ENCODE results near the gene CLCN5.

Gene CLCN5

GRCh38 chrX:49896951-49897350 lies 25.4 kb upstream of the CLCN5 start:
- H3K36me3 ChIP-seq (ENCODE audit: control insufficient read depth, insufficient read depth, low read length), result no peaks in the 10 kb centered on the region
- no peak overlapping the region for H3K4me3 ChIP-seq (ENCODE audit: low read depth, low read length)
- peaks cover 23% of the 10 kb centered on the region for H3K9me3 ChIP-seq (ENCODE audit: control insufficient read depth, insufficient read depth, low read length)
- no peak overlapping the region for H3K27ac ChIP-seq (ENCODE audit: low read depth, low read length)
- peaks cover 10% of the 10 kb centered on the region for H3K27me3 ChIP-seq (ENCODE audit: control insufficient read depth, insufficient read depth, low read length)
- no peak overlapping the region for H3K9ac ChIP-seq (ENCODE audit: low read depth, low read length)
- H3K4me1 ChIP-seq (ENCODE audit: control insufficient read depth, insufficient read depth, low read length), result peaks cover 4% of the 10 kb centered on the region; the same call in 1 of the 2 replicates

DNA sequence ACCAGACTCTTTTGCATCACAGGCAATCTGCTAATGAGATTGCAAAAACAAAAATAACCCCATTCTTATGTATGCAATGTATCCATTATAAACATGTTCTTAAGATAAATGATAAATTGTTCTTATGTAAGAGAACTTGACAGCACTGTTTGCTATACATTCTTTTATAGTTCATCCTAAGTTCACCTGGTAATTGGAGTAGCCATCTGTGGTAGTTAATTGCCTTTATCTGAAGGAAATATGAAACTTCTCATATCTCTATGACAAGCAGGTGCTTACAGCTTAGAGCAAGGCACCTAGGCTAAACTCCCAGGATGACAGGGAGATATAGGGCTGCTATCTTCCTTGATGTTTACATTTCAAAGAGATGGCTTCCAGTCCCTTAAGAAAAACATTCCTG lies 21.3 kb upstream of the CLCN5 start:
- Histone ChIP-seq H3K27me3 (ENCODE audit: control insufficient read depth, insufficient read depth, low read length) (peaks cover 10% of the 10 kb centered on the region), H3K36me3 (ENCODE audit: control insufficient read depth, insufficient read depth, low read length) (no peaks in the 10 kb centered on the region), H3K9me3 (ENCODE audit: control insufficient read depth, insufficient read depth, low read length) (peaks cover 17% of the 10 kb centered on the region)

DNA sequence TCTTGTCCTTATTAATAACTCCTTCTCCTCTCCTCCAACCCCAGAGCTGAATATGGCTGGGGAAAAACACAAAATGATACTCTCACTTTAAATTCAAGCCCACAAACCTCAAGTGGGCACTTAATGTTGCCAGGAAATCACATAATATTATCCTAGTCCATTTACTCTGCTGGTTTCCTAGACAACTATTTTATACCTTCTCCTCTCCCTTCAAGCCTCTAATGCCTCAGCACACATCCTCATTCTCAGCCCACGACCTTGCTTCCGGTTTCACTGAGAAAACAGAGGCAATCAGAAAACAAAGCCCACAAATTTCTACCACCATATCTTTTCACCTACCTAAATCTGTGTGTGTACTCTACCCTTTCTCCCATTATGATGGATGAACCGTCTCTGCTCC lies 12.1 kb upstream of the CLCN5 start:
- no peaks in the 10 kb centered on the region for H3K27me3 ChIP-seq (ENCODE audit: control insufficient read depth, insufficient read depth, low read length)
- H3K4me3 ChIP-seq (ENCODE audit: low read depth, low read length), result no peak overlapping the region

More for the DNA sequence above, 21.3 kb upstream of the CLCN5 start:
- H3K9ac ChIP-seq (ENCODE audit: low read depth, low read length), result no peak overlapping the region
- H3K4me3 ChIP-seq (ENCODE audit: low read depth, low read length), result no peak overlapping the region; the same call in 1 of the 2 replicates
- peaks cover 4% of the 10 kb centered on the region; the same call in 1 of the 2 replicates for H3K4me1 ChIP-seq (ENCODE audit: control insufficient read depth, insufficient read depth, low read length)
- H3K27ac ChIP-seq (ENCODE audit: low read depth, low read length), result no peak overlapping the region

GRCh38 chrX:49912086-49912485 lies 10.3 kb upstream of the CLCN5 start:
- no peaks in the 10 kb centered on the region for H3K36me3 ChIP-seq (ENCODE audit: control insufficient read depth, insufficient read depth, low read length)
- no peaks in the 10 kb centered on the region for H3K4me1 ChIP-seq (ENCODE audit: control insufficient read depth, insufficient read depth, low read length)
- H3K4me3 ChIP-seq (ENCODE audit: low read depth, low read length), result no peak overlapping the region
- H3K27ac ChIP-seq (ENCODE audit: low read depth, low read length), result no peak overlapping the region
- H3K9me3 ChIP-seq (ENCODE audit: control insufficient read depth, insufficient read depth, low read length), result peaks cover 9% of the 10 kb centered on the region; the same call in 1 of the 2 replicates
- no peaks in the 10 kb centered on the region for H3K27me3 ChIP-seq (ENCODE audit: control insufficient read depth, insufficient read depth, low read length)
- H3K9ac ChIP-seq (ENCODE audit: low read depth, low read length), result no peak overlapping the region

More for the DNA sequence above, 12.1 kb upstream of the CLCN5 start:
- no peak overlapping the region for H3K9ac ChIP-seq (ENCODE audit: low read depth, low read length)
- no peaks in the 10 kb centered on the region for H3K36me3 ChIP-seq (ENCODE audit: control insufficient read depth, insufficient read depth, low read length)
- H3K4me1 ChIP-seq (ENCODE audit: control insufficient read depth, insufficient read depth, low read length), result no peaks in the 10 kb centered on the region
- H3K9me3 ChIP-seq (ENCODE audit: control insufficient read depth, insufficient read depth, low read length), result peaks cover 9% of the 10 kb centered on the region; the same call in 1 of the 2 replicates
- no peak overlapping the region for H3K27ac ChIP-seq (ENCODE audit: low read depth, low read length)

DNA sequence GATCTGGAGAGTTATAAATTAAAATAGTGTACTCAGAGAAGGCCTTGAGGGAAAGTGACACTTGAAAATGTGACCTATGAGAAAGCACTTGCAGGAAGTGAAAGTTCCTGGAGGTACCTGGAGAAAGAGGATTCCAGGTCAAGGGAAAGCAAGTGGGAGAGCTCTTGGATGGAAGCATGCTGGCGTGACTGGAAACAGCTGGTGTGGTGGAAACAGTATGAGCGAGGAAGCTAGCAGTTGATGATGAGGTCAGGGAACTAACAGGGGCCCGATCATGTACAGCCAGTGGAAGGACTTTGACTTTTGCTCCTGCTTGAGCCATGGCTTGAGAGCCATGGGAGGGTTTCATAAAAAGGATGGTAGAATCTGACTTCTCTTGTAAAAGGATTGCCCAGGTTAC lies 9.5 kb upstream of the CLCN5 start:
- H3K27me3 ChIP-seq (ENCODE audit: control insufficient read depth, insufficient read depth, low read length), result no peaks in the 10 kb centered on the region
- H3K9me3 ChIP-seq (ENCODE audit: control insufficient read depth, insufficient read depth, low read length), result peaks cover 8% of the 10 kb centered on the region; the same call in 1 of the 2 replicates
- H3K9ac ChIP-seq (ENCODE audit: low read depth, low read length), result no peak overlapping the region
- no peak overlapping the region for H3K4me3 ChIP-seq (ENCODE audit: low read depth, low read length)
- H3K36me3 ChIP-seq (ENCODE audit: control insufficient read depth, insufficient read depth, low read length), result no peaks in the 10 kb centered on the region
- no peak overlapping the region for H3K27ac ChIP-seq (ENCODE audit: low read depth, low read length)
- no peaks in the 10 kb centered on the region for H3K4me1 ChIP-seq (ENCODE audit: control insufficient read depth, insufficient read depth, low read length)

- H3K9me3 ChIP-seq (ENCODE audit: control insufficient read depth, insufficient read depth, low read length), result no peaks in the 10 kb centered on the region; the same call in 1 of the 2 replicates
- H3K27ac ChIP-seq (ENCODE audit: low read depth, low read length), result no peak overlapping the region
- H3K4me1 ChIP-seq (ENCODE audit: control insufficient read depth, insufficient read depth, low read length), result no peaks in the 10 kb centered on the region
- no peaks in the 10 kb centered on the region for H3K36me3 ChIP-seq (ENCODE audit: control insufficient read depth, insufficient read depth, low read length)
- no peak overlapping the region for H3K4me3 ChIP-seq (ENCODE audit: low read depth, low read length)
- H3K27me3 ChIP-seq (ENCODE audit: control insufficient read depth, insufficient read depth, low read length), result no peaks in the 10 kb centered on the region
- H3K9ac ChIP-seq (ENCODE audit: low read depth, low read length), result no peak overlapping the region
These were observed 6.8 kb upstream of the CLCN5 start for GRCh38 chrX:49915361-49916222.

DNA sequence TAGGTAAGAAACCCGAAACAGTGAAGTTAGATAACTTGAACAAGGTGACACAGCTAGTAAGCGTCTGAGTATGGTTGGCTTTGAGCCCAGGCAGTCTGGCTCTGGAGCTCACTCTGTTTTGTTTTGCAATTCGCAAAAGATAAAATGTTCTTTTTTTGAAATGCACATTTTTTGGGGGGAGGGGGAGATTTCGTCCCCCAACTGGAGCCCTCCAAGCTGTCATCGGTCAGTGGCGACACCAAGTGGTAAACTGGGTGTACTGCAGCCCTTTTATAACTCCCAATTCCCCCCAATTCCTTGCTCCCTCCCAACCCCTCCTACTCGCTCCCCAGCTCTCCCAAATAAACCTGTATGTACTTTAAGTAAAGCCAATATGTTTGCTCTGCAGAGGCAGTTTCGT lies 2.8 kb upstream of the CLCN5 start:
- Histone ChIP-seq H3K27ac (ENCODE audit: low read depth, low read length) (no peak overlapping the region), H3K9ac (ENCODE audit: low read depth, low read length) (no peak overlapping the region), H3K4me1 (ENCODE audit: control insufficient read depth, insufficient read depth, low read length) (no peaks in the 10 kb centered on the region; the same call in 1 of the 2 replicates), H3K27me3 (ENCODE audit: control insufficient read depth, insufficient read depth, low read length) (peaks cover 11% of the 10 kb centered on the region), H3K36me3 (ENCODE audit: control insufficient read depth, insufficient read depth, low read length) (no peaks in the 10 kb centered on the region), H3K9me3 (ENCODE audit: control insufficient read depth, insufficient read depth, low read length) (0 out of 2 replicates have a peak, but pooled peaks cover 3% of the 10 kb centered on the region), H3K4me3 (ENCODE audit: low read depth, low read length) (no peak overlapping the region)

DNA sequence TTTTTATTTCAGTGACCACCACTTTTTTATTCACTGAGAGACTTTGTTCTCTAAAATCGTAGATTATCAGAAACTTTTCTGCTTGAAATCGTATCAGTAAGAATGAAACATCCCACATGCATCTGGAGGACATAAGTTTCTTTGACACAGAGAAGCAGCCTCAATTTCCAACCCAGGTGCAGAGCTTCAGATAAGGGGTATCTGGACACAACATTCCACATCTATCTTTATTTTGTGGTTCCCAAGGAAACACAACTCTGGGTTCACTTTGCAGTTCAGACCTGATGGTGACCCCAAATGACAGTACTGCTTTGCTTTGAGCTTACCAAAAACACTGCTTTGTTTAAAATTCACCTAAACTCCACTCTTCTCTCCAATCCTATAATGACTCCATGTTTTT lies 1.3 kb upstream of the CLCN5 start:
- H3K36me3 ChIP-seq (ENCODE audit: control insufficient read depth, insufficient read depth, low read length), result no peaks in the 10 kb centered on the region
- H3K9me3 ChIP-seq (ENCODE audit: control insufficient read depth, insufficient read depth, low read length), result 0 out of 2 replicates have a peak, but pooled peaks cover 9% of the 10 kb centered on the region
- H3K9ac ChIP-seq (ENCODE audit: low read depth, low read length), result no peak overlapping the region
- no peaks in the 10 kb centered on the region; the same call in 1 of the 2 replicates for H3K4me1 ChIP-seq (ENCODE audit: control insufficient read depth, insufficient read depth, low read length)
- no peak overlapping the region for H3K27ac ChIP-seq (ENCODE audit: low read depth, low read length)
- no peak overlapping the region for H3K4me3 ChIP-seq (ENCODE audit: low read depth, low read length)
- H3K27me3 ChIP-seq (ENCODE audit: control insufficient read depth, insufficient read depth, low read length), result peaks cover 11% of the 10 kb centered on the region

GRCh38 chrX:49925176-49925575 lies 2.8 kb downstream of the CLCN5 start:
- no peak overlapping the region for H3K4me3 ChIP-seq (ENCODE audit: low read depth, low read length)
- H3K4me1 ChIP-seq (ENCODE audit: control insufficient read depth, insufficient read depth, low read length), result no peaks in the 10 kb centered on the region; the same call in 1 of the 2 replicates
- H3K36me3 ChIP-seq (ENCODE audit: control insufficient read depth, insufficient read depth, low read length), result no peaks in the 10 kb centered on the region
- H3K9ac ChIP-seq (ENCODE audit: low read depth, low read length), result no peak overlapping the region
- peaks cover 13% of the 10 kb centered on the region; the same call in 1 of the 2 replicates for H3K9me3 ChIP-seq (ENCODE audit: control insufficient read depth, insufficient read depth, low read length)
- H3K27me3 ChIP-seq (ENCODE audit: control insufficient read depth, insufficient read depth, low read length), result peaks cover 11% of the 10 kb centered on the region
- no peak overlapping the region for H3K27ac ChIP-seq (ENCODE audit: low read depth, low read length)

- H3K27ac ChIP-seq (ENCODE audit: low read depth, low read length), result no peak overlapping the region
- peaks cover 13% of the 10 kb centered on the region; the same call in 1 of the 2 replicates for H3K9me3 ChIP-seq (ENCODE audit: control insufficient read depth, insufficient read depth, low read length)
- no peak overlapping the region for H3K9ac ChIP-seq (ENCODE audit: low read depth, low read length)
- H3K4me3 ChIP-seq (ENCODE audit: low read depth, low read length), result no peak overlapping the region
- H3K36me3 ChIP-seq (ENCODE audit: control insufficient read depth, insufficient read depth, low read length), result no peaks in the 10 kb centered on the region
- no peaks in the 10 kb centered on the region for H3K4me1 ChIP-seq (ENCODE audit: control insufficient read depth, insufficient read depth, low read length)
- no peaks in the 10 kb centered on the region for H3K27me3 ChIP-seq (ENCODE audit: control insufficient read depth, insufficient read depth, low read length)
These were observed 7.6 kb downstream of the CLCN5 start for GRCh38 chrX:49930039-49930438.

DNA sequence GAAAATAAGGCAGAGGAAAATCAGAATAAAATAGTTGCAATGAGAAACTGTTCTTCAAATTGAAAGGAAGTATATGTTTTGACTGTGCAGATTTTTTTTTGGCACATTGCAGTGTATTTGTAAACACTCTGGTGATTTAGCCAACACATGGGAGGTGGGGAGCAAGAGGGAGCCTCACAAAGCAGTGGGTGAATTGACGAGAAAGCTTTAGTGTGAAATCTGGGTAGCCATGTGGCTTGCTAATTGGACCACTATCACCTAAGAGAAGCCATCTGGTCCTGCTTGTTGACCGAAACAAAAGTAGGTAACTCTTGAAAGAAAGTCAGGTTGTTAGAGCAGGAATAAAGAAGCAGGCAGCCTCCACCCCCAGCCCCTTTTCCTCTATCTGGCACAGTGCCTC lies 10.4 kb downstream of the CLCN5 start:
- Histone ChIP-seq H3K27ac (ENCODE audit: low read depth, low read length) (no peak overlapping the region), H3K4me3 (ENCODE audit: low read depth, low read length) (no peak overlapping the region), H3K9ac (ENCODE audit: low read depth, low read length) (no peak overlapping the region), H3K9me3 (ENCODE audit: control insufficient read depth, insufficient read depth, low read length) (peaks cover 11% of the 10 kb centered on the region; the same call in 1 of the 2 replicates), H3K27me3 (ENCODE audit: control insufficient read depth, insufficient read depth, low read length) (no peaks in the 10 kb centered on the region), H3K36me3 (ENCODE audit: control insufficient read depth, insufficient read depth, low read length) (no peaks in the 10 kb centered on the region), H3K4me1 (ENCODE audit: control insufficient read depth, insufficient read depth, low read length) (no peaks in the 10 kb centered on the region)
